Suprapubic skin (tissue), 3 donors: Measurements from ENCODE around the gene COL6A3.

Source experiments
- POLR2AphosphoS5 ChIP-seq, 3 donors: sonication (generic); formaldehyde crosslinking; IDR thresholded peaks; one replicate each; pipeline ENCODE4 v1.6.1; 2017; ENCODE audit warnings: antibody characterized with exemption in 3 of 3
- TF ChIP-seq, protein P1 (sequence below), 2 donors: fragments of 200-600 bp in 1 of 2; fragments of 450-650 bp in 1 of 2; sonication (generic) in 1 of 2; IDR thresholded peaks; one replicate each; pipeline ENCODE4 v1.5.1; 2016 to 2019; ENCODE audit warnings: antibody characterized with exemption in 2 of 2, mild to moderate bottlenecking in 1 of 2, moderate library complexity in 1 of 2

DNA sequence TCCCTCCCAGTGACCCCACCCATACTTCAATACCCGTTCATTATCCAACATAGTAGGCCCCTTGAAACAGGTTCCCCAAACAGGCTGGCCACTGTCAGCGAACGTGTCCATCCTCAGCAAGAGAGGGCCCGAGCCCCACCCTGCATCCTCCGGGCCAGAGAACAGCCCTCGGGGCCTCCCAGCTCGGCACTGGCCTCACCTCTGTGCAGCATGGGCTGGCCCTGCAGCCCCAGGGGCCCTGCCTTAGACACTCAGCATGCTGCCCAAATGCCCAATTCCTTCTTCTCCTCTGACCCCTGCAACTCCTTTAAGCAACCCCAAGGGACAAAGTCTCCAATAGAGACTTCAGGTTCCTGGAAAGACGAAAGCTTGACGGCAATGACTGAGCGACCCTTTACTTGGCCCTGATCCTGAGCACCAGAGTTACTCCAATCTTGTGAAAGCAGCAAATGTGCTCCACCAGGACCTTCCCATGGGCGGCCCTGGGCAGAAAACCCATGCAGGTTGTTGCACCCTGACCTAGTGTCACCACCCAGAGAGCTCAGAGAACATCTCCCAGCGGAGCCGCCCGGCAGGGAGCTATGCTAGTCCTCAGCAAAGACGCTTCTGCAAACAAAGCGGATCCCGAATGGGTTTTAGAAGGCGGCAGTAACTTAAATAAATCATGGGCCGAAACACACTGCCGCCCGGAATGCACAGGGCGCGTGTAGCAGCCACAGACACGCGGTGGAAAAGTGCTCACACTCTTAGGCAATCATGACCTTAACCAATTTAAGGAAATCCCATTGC, 782 bp downstream of the COL6A3 start:
- TF ChIP-seq, protein P1, sequence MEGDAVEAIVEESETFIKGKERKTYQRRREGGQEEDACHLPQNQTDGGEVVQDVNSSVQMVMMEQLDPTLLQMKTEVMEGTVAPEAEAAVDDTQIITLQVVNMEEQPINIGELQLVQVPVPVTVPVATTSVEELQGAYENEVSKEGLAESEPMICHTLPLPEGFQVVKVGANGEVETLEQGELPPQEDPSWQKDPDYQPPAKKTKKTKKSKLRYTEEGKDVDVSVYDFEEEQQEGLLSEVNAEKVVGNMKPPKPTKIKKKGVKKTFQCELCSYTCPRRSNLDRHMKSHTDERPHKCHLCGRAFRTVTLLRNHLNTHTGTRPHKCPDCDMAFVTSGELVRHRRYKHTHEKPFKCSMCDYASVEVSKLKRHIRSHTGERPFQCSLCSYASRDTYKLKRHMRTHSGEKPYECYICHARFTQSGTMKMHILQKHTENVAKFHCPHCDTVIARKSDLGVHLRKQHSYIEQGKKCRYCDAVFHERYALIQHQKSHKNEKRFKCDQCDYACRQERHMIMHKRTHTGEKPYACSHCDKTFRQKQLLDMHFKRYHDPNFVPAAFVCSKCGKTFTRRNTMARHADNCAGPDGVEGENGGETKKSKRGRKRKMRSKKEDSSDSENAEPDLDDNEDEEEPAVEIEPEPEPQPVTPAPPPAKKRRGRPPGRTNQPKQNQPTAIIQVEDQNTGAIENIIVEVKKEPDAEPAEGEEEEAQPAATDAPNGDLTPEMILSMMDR (IDR thresholded peaks at IDR 0.05), result no peak
- TF ChIP-seq POLR2AphosphoS5 (IDR thresholded peaks at IDR 0.05), result no peak
